ENCODE measurements around the gene GATA2. TPM values are rescaled to one million over a fixed set of nuclear protein-coding genes. Genes with fewer than 3 reads are reported as not detected.
A peak's percentile ranks its signal among the peaks of the same experiment; 100 is the strongest.

Gene GATA2
- total and polyA plus RNA-seq, 2 donors (not counting 1 experiment from before 2014, with no cell fraction given) = 0.27 TPM; not detected in 1

DNA sequence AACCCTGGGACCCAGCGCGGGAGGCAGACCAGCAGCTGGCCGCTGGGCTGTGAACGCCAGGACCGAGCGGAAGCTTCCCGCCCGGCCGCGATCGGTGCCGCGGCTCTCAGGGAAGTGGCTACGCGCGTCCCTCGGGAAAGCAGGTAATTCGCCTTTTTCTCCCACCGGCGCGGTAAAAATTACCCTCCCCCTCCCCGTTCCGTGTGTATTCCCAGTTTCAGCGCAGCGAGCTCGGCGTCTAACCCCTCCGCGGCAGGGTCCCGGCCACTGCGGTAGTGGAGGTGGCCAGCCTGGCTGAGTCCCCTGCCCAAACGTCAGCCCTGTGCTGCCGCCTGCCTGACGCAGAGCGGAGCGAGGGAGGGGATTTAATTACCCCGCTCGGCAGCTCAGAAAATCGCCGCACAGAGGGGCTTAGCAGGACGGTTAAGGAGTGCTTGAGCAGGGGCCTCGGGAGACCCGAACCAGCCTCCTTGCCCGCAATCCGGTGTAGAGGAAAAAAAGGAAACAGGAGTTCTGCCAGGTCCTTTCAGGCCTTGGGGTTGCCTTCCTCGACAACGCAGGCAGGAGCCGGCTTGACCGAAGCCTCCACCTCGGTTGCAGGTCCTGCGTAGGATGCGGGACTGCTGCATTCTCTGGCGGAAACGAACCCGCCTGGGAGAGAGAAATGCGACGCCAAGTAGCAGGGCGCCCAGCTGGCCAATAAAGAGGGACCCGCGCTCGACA, 2.9 kb downstream of the GATA2 start:
- Histone ChIP-seq H3K27me3 (replicated peaks in 1 of 4; ENCODE audit: control extremely low read depth in 1 of 4, control insufficient read depth in 3 of 4, insufficient read depth in 4 of 4, low read length in 3 of 4) (peaks cover 0 to 92% (median 52%) of the 10 kb centered on the region in 4 experiments), H3K79me2 (ENCODE audit: control insufficient read depth, insufficient read depth, low read length) (no peaks in the 10 kb centered on the region), H3K36me3 (replicated peaks in 1 of 2; ENCODE audit: control extremely low read depth in 1 of 2, control insufficient read depth in 1 of 2, extremely low read depth in 1 of 2, insufficient read depth in 2 of 2, low read length in 1 of 2) (no peaks in the 10 kb centered on the region), H3K9ac (ENCODE audit: low read length) (peak overlapping the region; percentile 61), H4K20me1 (ENCODE audit: control insufficient read depth, insufficient read depth, low read length, poor library complexity, severe bottlenecking) (no peaks in the 10 kb centered on the region), H2AFZ (ENCODE audit: insufficient read depth, low read depth, low read length, poor library complexity, severe bottlenecking) (peak overlapping the region; percentile 59), H3K4me3 (ENCODE audit: control extremely low read depth in 1 of 5, extremely low read depth in 1 of 5, insufficient read depth in 1 of 5, low read depth in 2 of 5, low read length in 4 of 5) (peak overlapping the region in 4 of 5 experiments; percentile 6 to 67 (median 50)), H3K27ac (ENCODE audit: low read length in 2 of 2) (no peak overlapping the region), H3K4me1 (ENCODE audit: control insufficient read depth in 2 of 2, insufficient read depth in 2 of 2, low read length in 2 of 2) (peaks cover 63 to 75% of the 10 kb centered on the region in 2 donors), H3K4me2 (replicated peaks; ENCODE audit: low read depth, low read length, poor library complexity, severe bottlenecking) (peak overlapping the region; percentile 94), H3K9me3 (ENCODE audit: control extremely low read depth in 1 of 3, control insufficient read depth in 2 of 3, insufficient read depth in 1 of 3, low read length in 2 of 3) (peaks cover 0 to 38% (median 0%) of the 10 kb centered on the region in 3 donors)
- DNase-seq (peak; percentile 58), ATAC-seq (ENCODE audit: low read depth) (no peak)
- 2% methylated on average over 61 of the region's 61 CpGs for WGBS (ENCODE audit: insufficient coverage)
- ChIA-PET POLR2A (interaction anchor here (1.0 kb wide), 1 partner anchor 366 kb away, joined by 3 read pairs; the partner anchor contains the start of gene RUVBL1), CTCF (interaction anchor here (0.7 kb wide), 1 partner anchor 119 kb away, joined by 3 read pairs; no protein-coding TSS in a partner anchor)
- Mint-ChIP-seq H3K4me1 (peaks cover 51% of the 10 kb centered on the region), H3K4me3 (peak overlapping the region; percentile 85), H3K27me3 (peaks cover 44% of the 10 kb centered on the region), H3K9me3 (ENCODE audit: insufficient read depth) (no peaks in the 10 kb centered on the region), H3K27ac (no peak overlapping the region)
- no peak for TF ChIP-seq CTCF (IDR thresholded peaks at IDR 0.05)
- TF ChIP-seq EZH2 (IDR thresholded peaks at IDR 0.05; ENCODE audit: borderline replicate concordance, insufficient read depth, low read depth, low read length, poor library complexity, severe bottlenecking) = peak; percentile 96
- intact Hi-C loops (cut with micrococcal nuclease) = no loop called here

GRCh38 chr3:128489674-128489926, 3.4 kb downstream of the GATA2 start:
- no peak overlapping the region for H3K27ac Mint-ChIP-seq
- POLR2A ChIA-PET = no interaction called here
- H3K36me3 ChIP-seq (replicated peaks in 1 of 2; ENCODE audit: control extremely low read depth in 1 of 2, control insufficient read depth in 1 of 2, extremely low read depth in 1 of 2, insufficient read depth in 2 of 2, low read length in 1 of 2) = no peaks in the 10 kb centered on the region
- H3K4me3 ChIP-seq (ENCODE audit: control extremely low read depth in 1 of 5, extremely low read depth in 1 of 5, insufficient read depth in 1 of 5, low read depth in 2 of 5, low read length in 4 of 5) = peak overlapping the region; percentile 6 to 67 (median 46)
- WGBS (ENCODE audit: insufficient coverage) = 1% methylated on average over 26 of the region's 26 CpGs
- peaks cover 49% of the 10 kb centered on the region for H3K4me1 Mint-ChIP-seq
- DNase-seq (peak; percentile 58), ATAC-seq (ENCODE audit: low read depth) (no peak)
- H3K9ac ChIP-seq (ENCODE audit: low read length) = peak overlapping the region; percentile 61
- H3K4me1 ChIP-seq (ENCODE audit: control insufficient read depth in 2 of 2, insufficient read depth in 2 of 2, low read length in 2 of 2) = peaks cover 63 to 75% of the 10 kb centered on the region in 2 donors
- TF ChIP-seq CTCF (IDR thresholded peaks at IDR 0.05) = no peak
- TF ChIP-seq EZH2 (IDR thresholded peaks at IDR 0.05; ENCODE audit: borderline replicate concordance, insufficient read depth, low read depth, low read length, poor library complexity, severe bottlenecking) = peak; percentile 20
- H3K27me3 ChIP-seq (replicated peaks in 1 of 4; ENCODE audit: control extremely low read depth in 1 of 4, control insufficient read depth in 3 of 4, insufficient read depth in 4 of 4, low read length in 3 of 4) = peaks cover 0 to 93% (median 52%) of the 10 kb centered on the region in 4 experiments
- H3K79me2 ChIP-seq (ENCODE audit: control insufficient read depth, insufficient read depth, low read length) = no peaks in the 10 kb centered on the region
- peaks cover 44% of the 10 kb centered on the region for H3K27me3 Mint-ChIP-seq
- no peaks in the 10 kb centered on the region for H3K9me3 Mint-ChIP-seq (ENCODE audit: insufficient read depth)
- H3K27ac ChIP-seq (ENCODE audit: low read length in 2 of 2) = no peak overlapping the region
- H3K4me2 ChIP-seq (replicated peaks; ENCODE audit: low read depth, low read length, poor library complexity, severe bottlenecking) = peak overlapping the region; percentile 94
- H4K20me1 ChIP-seq (ENCODE audit: control insufficient read depth, insufficient read depth, low read length, poor library complexity, severe bottlenecking) = no peaks in the 10 kb centered on the region
- H2AFZ ChIP-seq (ENCODE audit: insufficient read depth, low read depth, low read length, poor library complexity, severe bottlenecking) = peak overlapping the region; percentile 59
- H3K9me3 ChIP-seq (ENCODE audit: control extremely low read depth in 1 of 3, control insufficient read depth in 2 of 3, insufficient read depth in 1 of 3, low read length in 2 of 3) = peaks cover 0 to 41% (median 0%) of the 10 kb centered on the region in 3 donors
- H3K4me3 Mint-ChIP-seq = peak overlapping the region; percentile 85
- CTCF ChIA-PET = interaction anchor here (0.7 kb wide), 1 partner anchor 119 kb away, joined by 3 read pairs; no protein-coding TSS in a partner anchor
- intact Hi-C loops (cut with micrococcal nuclease) = no loop called here

Data from B cell (primary cell).